H1 (cell line): ENCODE data around the gene UBL4A. TPM values are rescaled to one million over a fixed set of nuclear protein-coding genes. Genes with fewer than 3 reads are reported as not detected.

ENCODE experiments used
- CHD2 ChIP-seq: IDR thresholded peaks from 2 replicates; pipeline ENCODE4 v1.6.1; 2012; ENCODE audit warnings: low read length, improper control_type of control experiment
- RBBP5 ChIP-seq: IDR thresholded peaks from 2 replicates; pipeline ENCODE4 v1.7.1; 2012; ENCODE audit warnings: low read depth, mild to moderate bottlenecking, inconsistent platforms, low read length, moderate library complexity, borderline replicate concordance
- TBP ChIP-seq: IDR thresholded peaks from 2 replicates; pipeline ENCODE4 v1.6.1; 2011; ENCODE audit warnings: low read depth, low read length, improper control_type of control experiment
- polyA plus RNA-seq, 7 experiments: library from polyadenylated mRNA; depleted of rRNA in 3 of 7; stranded (reverse) in 5 of 7; unstranded in 2 of 7; fragments of >200 nt in 5 of 7; fragments of 200-250 nt in 2 of 7; gene quantifications; 1 replicate in 5 of 7; 2 replicates in 1 of 7; 4 replicates in 1 of 7; pipeline versions ENCODE4 v1.2.1 to v1.2.3, GENCODE V29; 2011 to 2013; ENCODE audit warnings: missing spikeins in 2 of 7, mixed read lengths in 2 of 7
- total RNA-seq: library from RNA; stranded (reverse); fragmentation: NEBNext Ultra II Directional; extraction: Animal tissue kit (Norgen Biotek cat#: 25700); gene quantifications from 2 replicates; pipeline ENCODE4 v1.2.1, GENCODE V29; 2021

UBL4A gene
- total and polyA plus RNA-seq, 2 of the 8 experiments (the other 6 are each of a cell fraction or from before 2014, with no cell fraction given) = 23.1 to 31.7 TPM

DNA sequence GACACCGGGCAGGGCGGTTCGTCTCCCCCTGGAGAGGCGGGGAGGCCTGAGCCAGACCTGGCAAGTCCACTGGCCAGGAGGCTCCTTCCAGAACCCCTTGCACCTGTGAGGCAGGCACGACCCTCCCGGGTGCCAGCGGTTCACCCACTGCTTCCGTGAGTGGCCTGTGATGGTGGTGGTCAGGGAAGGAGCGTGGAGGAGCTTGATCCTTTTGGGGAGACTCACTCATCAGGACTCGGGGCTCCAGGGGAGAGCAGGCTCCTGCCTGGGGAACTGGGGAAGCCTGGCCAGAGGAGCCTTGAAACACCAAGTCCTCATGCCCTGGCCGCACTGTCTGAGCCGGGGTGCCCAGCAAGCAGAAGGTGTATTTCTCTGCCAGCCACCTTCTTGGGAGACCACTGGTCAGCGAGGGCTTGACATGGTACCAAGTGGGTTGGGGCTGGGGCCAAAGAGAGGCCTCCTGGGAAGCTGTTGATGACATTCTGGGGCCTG is 41.6 kb downstream of the UBL4A start (continued):
- no peak for TF ChIP-seq RBBP5
- no peak for TF ChIP-seq CHD2
- TF ChIP-seq TBP = no peak
